ENCODE measurements around the gene TTLL5. TPM values are rescaled to one million over a fixed set of nuclear protein-coding genes. Genes with fewer than 3 reads are reported as not detected.

Gene TTLL5
- total and polyA plus RNA-seq, 2 of the 13 experiments (the other 11 are each of a cell fraction or from before 2014, with no cell fraction given) = 11.8 to 18.8 TPM

DNA sequence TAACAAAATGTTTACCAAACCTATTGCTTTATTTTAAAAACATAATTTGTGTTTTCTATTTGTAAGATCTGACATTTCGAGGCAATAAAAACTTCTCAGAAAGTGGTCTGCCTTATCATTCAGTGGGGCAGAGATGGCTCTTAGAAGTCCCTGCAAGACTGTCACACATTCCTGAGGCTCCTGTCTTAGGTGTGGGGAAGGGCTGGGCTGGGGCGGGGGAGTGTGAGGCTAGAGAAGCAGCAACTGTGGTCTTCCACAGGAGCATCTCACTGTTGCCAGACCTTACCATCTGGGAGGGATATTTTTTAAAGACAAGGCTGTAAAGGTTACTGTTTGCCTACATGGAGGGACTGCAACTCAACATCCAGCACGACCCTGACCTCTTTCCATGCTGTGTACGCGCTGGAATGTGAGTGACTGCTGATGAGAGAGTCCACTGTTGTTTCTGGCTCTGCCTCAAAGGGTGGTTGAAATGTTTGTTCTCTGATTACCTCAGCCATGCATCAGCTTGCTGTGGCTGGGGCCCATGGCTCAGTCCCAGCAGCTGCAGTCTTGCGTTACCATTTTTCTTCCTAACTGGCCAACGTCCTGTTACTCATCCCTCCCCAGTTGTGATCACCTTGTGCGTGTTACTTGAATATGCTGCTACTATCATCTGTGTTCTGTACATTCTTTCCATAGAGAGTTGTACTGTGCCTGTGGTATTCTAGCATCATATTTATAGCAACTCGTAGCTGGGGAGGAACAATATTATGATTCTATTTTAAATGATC, 12.8 kb upstream of the TTLL5 start (continued):
- no peak for TF ChIP-seq ZNF780A (CRISPR knock-in tag; IDR thresholded peaks at IDR 0.05)
- TF ChIP-seq, protein P1, sequence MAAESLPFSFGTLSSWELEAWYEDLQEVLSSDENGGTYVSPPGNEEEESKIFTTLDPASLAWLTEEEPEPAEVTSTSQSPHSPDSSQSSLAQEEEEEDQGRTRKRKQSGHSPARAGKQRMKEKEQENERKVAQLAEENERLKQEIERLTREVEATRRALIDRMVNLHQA (CRISPR knock-in tag; IDR thresholded peaks at IDR 0.05) = 0 out of 2 replicates have a peak, but pooled peaks have one; percentile 52
- peak; percentile 94 for TF ChIP-seq RERE (CRISPR knock-in tag; IDR thresholded peaks at IDR 0.05; ENCODE audit: low read depth)
- no peak for TF ChIP-seq ZNF616 (CRISPR knock-in tag; IDR thresholded peaks at IDR 0.05; ENCODE audit: low read depth)
- TF ChIP-seq ZNF660 (CRISPR knock-in tag; IDR thresholded peaks at IDR 0.05; ENCODE audit: borderline replicate concordance, low read depth) = no peak
- TF ChIP-seq HNF4A (CRISPR knock-in tag; IDR thresholded peaks at IDR 0.05) = peak; percentile 95
- 0 out of 2 replicates have a peak, but pooled peaks have one; percentile 61 for TF ChIP-seq ZBTB42 (CRISPR knock-in tag; IDR thresholded peaks at IDR 0.05)
- TF ChIP-seq MAFG (CRISPR knock-in tag; IDR thresholded peaks at IDR 0.05) = no peak
- no peak for TF ChIP-seq FIP1L1 (IDR thresholded peaks at IDR 0.05; ENCODE audit: borderline replicate concordance, insufficient read depth, low read depth, low read length)
- TF ChIP-seq ZSCAN21 (CRISPR knock-in tag; IDR thresholded peaks at IDR 0.05; ENCODE audit: borderline replicate concordance) = peak; percentile 91
- no peak for TF ChIP-seq RARG (CRISPR knock-in tag; IDR thresholded peaks at IDR 0.05; ENCODE audit: low read depth)
- TF ChIP-seq TEAD2 (CRISPR knock-in tag; IDR thresholded peaks at IDR 0.05) = 0 out of 2 replicates have a peak, but pooled peaks have one; percentile 51
- TF ChIP-seq SP5 (CRISPR knock-in tag; IDR thresholded peaks at IDR 0.05; ENCODE audit: borderline replicate concordance, low read depth) = peak; percentile 76
- no peak for TF ChIP-seq ETS1 (CRISPR knock-in tag; IDR thresholded peaks at IDR 0.05)
- TF ChIP-seq ZNF143 (CRISPR knock-in tag; IDR thresholded peaks at IDR 0.05) = peak; percentile 37; the same call in 1 of the 2 replicates
- TF ChIP-seq TCF7 (IDR thresholded peaks at IDR 0.05; ENCODE audit: low read depth) = peak; percentile 96
- TF ChIP-seq, protein P2, sequence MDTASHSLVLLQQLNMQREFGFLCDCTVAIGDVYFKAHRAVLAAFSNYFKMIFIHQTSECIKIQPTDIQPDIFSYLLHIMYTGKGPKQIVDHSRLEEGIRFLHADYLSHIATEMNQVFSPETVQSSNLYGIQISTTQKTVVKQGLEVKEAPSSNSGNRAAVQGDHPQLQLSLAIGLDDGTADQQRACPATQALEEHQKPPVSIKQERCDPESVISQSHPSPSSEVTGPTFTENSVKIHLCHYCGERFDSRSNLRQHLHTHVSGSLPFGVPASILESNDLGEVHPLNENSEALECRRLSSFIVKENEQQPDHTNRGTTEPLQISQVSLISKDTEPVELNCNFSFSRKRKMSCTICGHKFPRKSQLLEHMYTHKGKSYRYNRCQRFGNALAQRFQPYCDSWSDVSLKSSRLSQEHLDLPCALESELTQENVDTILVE (CRISPR knock-in tag; IDR thresholded peaks at IDR 0.05) = peak; percentile 75
- TF ChIP-seq JUNB (CRISPR knock-in tag; IDR thresholded peaks at IDR 0.05; ENCODE audit: borderline replicate concordance) = peak; percentile 78; the same call in 1 of the 2 replicates
- TF ChIP-seq, protein P3, sequence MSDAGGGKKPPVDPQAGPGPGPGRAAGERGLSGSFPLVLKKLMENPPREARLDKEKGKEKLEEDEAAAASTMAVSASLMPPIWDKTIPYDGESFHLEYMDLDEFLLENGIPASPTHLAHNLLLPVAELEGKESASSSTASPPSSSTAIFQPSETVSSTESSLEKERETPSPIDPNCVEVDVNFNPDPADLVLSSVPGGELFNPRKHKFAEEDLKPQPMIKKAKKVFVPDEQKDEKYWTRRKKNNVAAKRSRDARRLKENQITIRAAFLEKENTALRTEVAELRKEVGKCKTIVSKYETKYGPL (CRISPR knock-in tag; IDR thresholded peaks at IDR 0.05) = no peak
- TF ChIP-seq YEATS4 (CRISPR knock-in tag; IDR thresholded peaks at IDR 0.05; ENCODE audit: borderline replicate concordance) = peak; percentile 85
